ENCODE measurements around the gene RNF128.

RNF128 gene

DNA sequence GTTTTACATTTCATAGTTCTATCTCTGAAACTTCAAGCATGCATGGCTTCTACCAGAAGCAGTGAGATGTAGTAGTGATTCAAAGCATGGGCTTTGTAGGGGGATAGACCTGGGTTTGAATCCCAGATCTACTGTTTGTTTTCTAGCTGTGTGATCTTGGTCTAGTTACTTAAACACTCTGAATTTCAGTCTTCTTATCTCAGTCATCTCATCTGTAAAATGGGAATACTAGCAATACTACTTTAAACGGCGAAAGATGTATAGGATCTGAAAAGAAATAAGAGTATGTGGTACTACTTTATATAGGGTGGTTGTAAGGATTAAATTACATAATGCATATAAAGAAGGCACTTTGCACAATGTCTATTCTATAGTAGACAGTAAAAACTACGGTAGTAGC is 20.0 kb upstream of the RNF128 start:
- no peaks in the 10 kb centered on the region for H3K9me2 ChIP-seq (replicated peaks; ENCODE audit: insufficient read depth, low read length)
- no peak overlapping the region for H3K4me3 ChIP-seq (ENCODE audit: low read length)
- no peaks in the 10 kb centered on the region for H4K20me1 ChIP-seq (ENCODE audit: insufficient read depth, low read length)
- no peaks in the 10 kb centered on the region for H3K4me1 ChIP-seq (ENCODE audit: low read length)
- H3K9me3 ChIP-seq (replicated peaks; ENCODE audit: insufficient read depth, low read length), result no peaks in the 10 kb centered on the region
- H3F3A ChIP-seq (ENCODE audit: insufficient read depth, low read length), result no peaks in the 10 kb centered on the region
- no peak for DNase-seq
- no peaks in the 10 kb centered on the region for H3K27me3 ChIP-seq (replicated peaks; ENCODE audit: insufficient read depth, low read length)
- H3K36me3 ChIP-seq (replicated peaks; ENCODE audit: insufficient read depth, low read length), result no peaks in the 10 kb centered on the region
- no peak overlapping the region for H3K27ac ChIP-seq (ENCODE audit: low read length)
- no peak overlapping the region for H3K4me2 ChIP-seq (ENCODE audit: low read depth, low read length)
- no peak overlapping the region for H3K9ac ChIP-seq (ENCODE audit: low read length)
- TF ChIP-seq EZH2 (optimal IDR thresholded peaks at IDR 0.05; ENCODE audit: low read depth, low read length), result no peak
- TF ChIP-seq, protein P1, sequence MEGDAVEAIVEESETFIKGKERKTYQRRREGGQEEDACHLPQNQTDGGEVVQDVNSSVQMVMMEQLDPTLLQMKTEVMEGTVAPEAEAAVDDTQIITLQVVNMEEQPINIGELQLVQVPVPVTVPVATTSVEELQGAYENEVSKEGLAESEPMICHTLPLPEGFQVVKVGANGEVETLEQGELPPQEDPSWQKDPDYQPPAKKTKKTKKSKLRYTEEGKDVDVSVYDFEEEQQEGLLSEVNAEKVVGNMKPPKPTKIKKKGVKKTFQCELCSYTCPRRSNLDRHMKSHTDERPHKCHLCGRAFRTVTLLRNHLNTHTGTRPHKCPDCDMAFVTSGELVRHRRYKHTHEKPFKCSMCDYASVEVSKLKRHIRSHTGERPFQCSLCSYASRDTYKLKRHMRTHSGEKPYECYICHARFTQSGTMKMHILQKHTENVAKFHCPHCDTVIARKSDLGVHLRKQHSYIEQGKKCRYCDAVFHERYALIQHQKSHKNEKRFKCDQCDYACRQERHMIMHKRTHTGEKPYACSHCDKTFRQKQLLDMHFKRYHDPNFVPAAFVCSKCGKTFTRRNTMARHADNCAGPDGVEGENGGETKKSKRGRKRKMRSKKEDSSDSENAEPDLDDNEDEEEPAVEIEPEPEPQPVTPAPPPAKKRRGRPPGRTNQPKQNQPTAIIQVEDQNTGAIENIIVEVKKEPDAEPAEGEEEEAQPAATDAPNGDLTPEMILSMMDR (IDR thresholded peaks at IDR 0.05; ENCODE audit: low read length), result no peak
- TF ChIP-seq EZH2phosphoT487 (IDR thresholded peaks at IDR 0.05; ENCODE audit: low read length), result no peak
- no peaks in the 10 kb centered on the region for H3K79me2 ChIP-seq (ENCODE audit: low read length)
- no peak overlapping the region for H2AFZ ChIP-seq (ENCODE audit: low read length)

DNA sequence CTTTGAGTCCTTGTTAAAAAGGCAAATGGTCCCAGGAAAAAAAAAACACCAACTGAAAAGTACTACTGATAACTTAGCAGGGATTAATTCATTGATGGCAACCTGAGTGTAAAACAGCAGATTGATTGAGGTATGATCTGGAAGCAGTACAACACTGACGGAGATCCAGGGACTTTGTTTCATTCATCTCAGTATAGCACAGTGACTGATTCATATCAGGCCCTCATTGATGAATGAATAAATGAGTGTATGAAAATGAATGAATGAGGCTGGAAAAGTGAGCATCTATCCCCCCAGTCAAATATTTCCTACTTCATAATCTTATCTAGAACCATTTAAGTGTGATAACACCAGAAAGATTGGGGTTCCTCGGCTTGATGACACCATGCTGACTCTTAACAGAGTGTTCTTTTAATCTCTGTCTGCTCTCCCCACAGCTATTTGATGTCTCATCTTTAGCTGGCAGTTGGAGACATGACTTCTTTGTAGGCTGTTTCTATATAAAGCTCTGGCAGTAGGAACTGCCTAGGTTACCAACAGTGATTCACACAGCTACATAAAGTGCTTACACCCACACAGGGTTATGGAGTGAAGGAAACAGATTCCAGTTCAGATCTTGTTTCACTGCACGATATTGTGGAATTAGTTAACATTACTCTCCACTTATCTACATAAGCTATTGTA is 18.6 kb upstream of the RNF128 start:
- Histone ChIP-seq H3K9me3 (replicated peaks; ENCODE audit: insufficient read depth, low read length) (no peaks in the 10 kb centered on the region), H3K27me3 (replicated peaks; ENCODE audit: insufficient read depth, low read length) (no peaks in the 10 kb centered on the region), H3K36me3 (replicated peaks; ENCODE audit: insufficient read depth, low read length) (no peaks in the 10 kb centered on the region), H3K27ac (ENCODE audit: low read length) (no peak overlapping the region), H3K9me2 (replicated peaks; ENCODE audit: insufficient read depth, low read length) (no peaks in the 10 kb centered on the region), H3K79me2 (ENCODE audit: low read length) (no peaks in the 10 kb centered on the region), H3K4me2 (ENCODE audit: low read depth, low read length) (no peak overlapping the region), H3K4me3 (ENCODE audit: low read length) (no peak overlapping the region), H3F3A (ENCODE audit: insufficient read depth, low read length) (no peaks in the 10 kb centered on the region), H4K20me1 (ENCODE audit: insufficient read depth, low read length) (no peaks in the 10 kb centered on the region), H3K9ac (ENCODE audit: low read length) (no peak overlapping the region), H2AFZ (ENCODE audit: low read length) (no peak overlapping the region), H3K4me1 (ENCODE audit: low read length) (no peaks in the 10 kb centered on the region)
- no peak for TF ChIP-seq EZH2 (optimal IDR thresholded peaks at IDR 0.05; ENCODE audit: low read depth, low read length)
- TF ChIP-seq, protein P1 (IDR thresholded peaks at IDR 0.05; ENCODE audit: low read length), result no peak
- no peak for TF ChIP-seq EZH2phosphoT487 (IDR thresholded peaks at IDR 0.05; ENCODE audit: low read length)
- DNase-seq, result no peak

DNA sequence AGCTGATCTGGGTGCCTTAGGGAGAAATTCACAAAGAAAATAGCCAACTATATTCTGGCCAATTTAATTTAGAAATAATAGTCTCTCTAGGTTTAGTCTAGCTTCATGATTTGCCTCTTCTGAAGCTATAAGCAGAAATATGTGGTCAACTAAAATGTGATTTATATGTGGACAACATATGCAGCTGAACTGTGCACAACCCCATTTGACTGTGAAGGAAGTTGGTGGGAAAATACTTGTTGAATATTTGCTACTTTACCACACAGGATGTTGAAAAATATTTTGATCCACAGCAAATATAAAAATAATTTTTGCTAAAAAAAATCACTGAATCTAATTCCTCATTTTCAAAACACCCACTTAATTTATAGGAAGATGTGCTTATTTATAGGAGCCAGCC is 15.7 kb upstream of the RNF128 start:
- Histone ChIP-seq H3K4me3 (ENCODE audit: low read length) (no peak overlapping the region), H3K27ac (ENCODE audit: low read length) (no peak overlapping the region), H3K4me2 (ENCODE audit: low read depth, low read length) (no peak overlapping the region)

More for the DNA sequence above, 15.7 kb upstream of the RNF128 start:
- no peak for DNase-seq
- Histone ChIP-seq H2AFZ (ENCODE audit: low read length) (no peak overlapping the region), H3K9me3 (replicated peaks; ENCODE audit: insufficient read depth, low read length) (no peaks in the 10 kb centered on the region), H3K36me3 (replicated peaks; ENCODE audit: insufficient read depth, low read length) (no peaks in the 10 kb centered on the region), H3K9me2 (replicated peaks; ENCODE audit: insufficient read depth, low read length) (no peaks in the 10 kb centered on the region), H4K20me1 (ENCODE audit: insufficient read depth, low read length) (no peaks in the 10 kb centered on the region), H3K27me3 (replicated peaks; ENCODE audit: insufficient read depth, low read length) (no peaks in the 10 kb centered on the region), H3K4me1 (ENCODE audit: low read length) (no peaks in the 10 kb centered on the region), H3K79me2 (ENCODE audit: low read length) (no peaks in the 10 kb centered on the region), H3K9ac (ENCODE audit: low read length) (no peak overlapping the region), H3F3A (ENCODE audit: insufficient read depth, low read length) (no peaks in the 10 kb centered on the region)
- no peak for TF ChIP-seq EZH2phosphoT487 (IDR thresholded peaks at IDR 0.05; ENCODE audit: low read length)
- no peak for TF ChIP-seq EZH2 (optimal IDR thresholded peaks at IDR 0.05; ENCODE audit: low read depth, low read length)
- TF ChIP-seq, protein P1 (IDR thresholded peaks at IDR 0.05; ENCODE audit: low read length), result no peak

Measured in MM.1S (cell line).